Heart right ventricle (tissue), 16 donors: Measurements from ENCODE around the gene SRP72. TPM values are rescaled to one million over a fixed set of nuclear protein-coding genes. Genes with fewer than 3 reads are reported as not detected.

Source experiments
- ATAC-seq, 8 donors: fragments of 200-7000 bp; cut with Tn5 transposase; one replicate each; pipeline ENCODE4 v1.9.1; 2020; ENCODE audit warnings: mild to moderate bottlenecking in 8 of 8, moderate library complexity in 8 of 8, moderate number of reproducible peaks in 1 of 8
- DNase-seq, 2 donors: peaks; one replicate each; pipeline ENCODE4 v3.0.0-alpha.2; 2020
- H3K27ac ChIP-seq, 10 donors: fragments of 200-600 bp; sonication (generic) in 2 of 10; one replicate each; pipeline versions ENCODE4 v1.5.0 to v1.8.0; 2020 to 2022; ENCODE audit warnings: mild to moderate bottlenecking in 3 of 10
- H3K27me3 ChIP-seq, 7 donors: fragments of 200-600 bp; one replicate each; pipeline ENCODE4 v1.8.0; 2021 to 2022; ENCODE audit warnings: mild to moderate bottlenecking in 2 of 7
- H3K36me3 ChIP-seq, 9 donors: fragments of 200-600 bp; sonication (generic) in 1 of 9; one replicate each; pipeline versions ENCODE4 v1.5.0 to v1.8.0; 2020 to 2022; ENCODE audit warnings: mild to moderate bottlenecking in 2 of 9
- H3K4me1 ChIP-seq, 9 donors: fragments of 200-600 bp; sonication (generic) in 1 of 9; one replicate each; pipeline versions ENCODE4 v1.5.0 to v1.8.0; 2020 to 2022; ENCODE audit warnings: mild to moderate bottlenecking in 4 of 9
- H3K4me3 ChIP-seq, 10 donors: fragments of 200-600 bp; sonication (generic) in 2 of 10; one replicate each; pipeline versions ENCODE4 v1.5.0 to v1.8.0; 2020 to 2022; ENCODE audit warnings: mild to moderate bottlenecking in 7 of 10, moderate library complexity in 2 of 10
- H3K9me3 ChIP-seq, 11 donors: fragments of 200-600 bp in 10 of 11; sonication (generic) in 2 of 11; one replicate each; pipeline versions ENCODE4 v1.5.0 to v1.8.0; 2013 to 2022; ENCODE audit warnings: mild to moderate bottlenecking in 2 of 11, control low read depth in 1 of 11, moderate library complexity in 1 of 11
- CTCF ChIP-seq, 9 donors: fragments of 200-600 bp; sonication (generic) in 2 of 9; IDR thresholded peaks; one replicate each; pipeline versions ENCODE4 v1.5.0 to v1.8.0; 2021 to 2022; ENCODE audit warnings: antibody characterized with exemption in 9 of 9, mild to moderate bottlenecking in 5 of 9, moderate library complexity in 1 of 9
- WGBS, 2 donors: extraction: QIAGEN DNeasy Blood & Tissue Kit; methylation state at CpG; one replicate each; pipeline ENCODE4 v1.1.7; 2013; ENCODE audit warnings: inconsistent platforms in 1 of 2; 5-methylcytosine and 5-hydroxymethylcytosine counted together
- intact Hi-C, 10 donors: fragments of 100-400 bp; cut with DNase I; formaldehyde crosslinking; loops; one replicate each; pipeline versions ENCODE4 v1.11.1 to v1.14.2; 2022
- polyA plus RNA-seq, 2 donors: library from polyadenylated mRNA; stranded (reverse); fragments of 200-250 nt; gene quantifications; one replicate each; pipeline ENCODE4 v1.2.3, GENCODE V29; 2013
- total RNA-seq, 10 donors: library from RNA; stranded (reverse); fragmentation: NEBNext Ultra II Directional in 3 of 10; extraction: Animal tissue kit (Norgen Biotek cat#: 25700) in 3 of 10; gene quantifications; one replicate each; pipeline versions ENCODE4 v1.2.1 to v1.2.4, GENCODE V29; 2021 to 2023
- donor health status: Arrhythmogenic right ventricular cardiomyopathy.
- donor health status: ischemic (EF 13 %, LVEDD 7.1; RV severe dilation, severe dysfunction).
- donor health status: healthy with polysubstance abuse.
- donor health status: DM: no; HTN: yes; CAD: no.
- donor health status: DM: no; HTN: no; CAD: no.
- donor health status: ischemic (EF 25% LVEDD 6.9; RV normal size, moderate dysfunction).
- donor health status: ischemic (EF 25% LVEDD 5.7; RV mildly dilated, moderate dysfunction).
- donor health status: healthy.
- donor health status: DM: yes; HTN: yes; CAD: no.
- donor health status: Ischemic cardiomyopathy.
- donor health status: ischemic (EF 35%, LVEDD 5.7; RV mildly dilated, moderate dysfunction).
- donor health status: nonischemic (EF 11% LVEDD 7.7; RV severe dilation, severe dysfunction).
- donor health status: DM: yes; HTN: yes; CAD: no.
- donor health status: PGD.
- donor health status: ischemic (EF 29% LVEDD 5.4; RV normal size, mild dysfunction).
- donor health status: nonischemic (EF 23%, LVEDD 6.1; RV moderate dilation, normal function).

The SRP72 gene
- total and polyA plus RNA-seq, 12 donors = 22.8 to 54.5 (median 40.6) TPM

DNA sequence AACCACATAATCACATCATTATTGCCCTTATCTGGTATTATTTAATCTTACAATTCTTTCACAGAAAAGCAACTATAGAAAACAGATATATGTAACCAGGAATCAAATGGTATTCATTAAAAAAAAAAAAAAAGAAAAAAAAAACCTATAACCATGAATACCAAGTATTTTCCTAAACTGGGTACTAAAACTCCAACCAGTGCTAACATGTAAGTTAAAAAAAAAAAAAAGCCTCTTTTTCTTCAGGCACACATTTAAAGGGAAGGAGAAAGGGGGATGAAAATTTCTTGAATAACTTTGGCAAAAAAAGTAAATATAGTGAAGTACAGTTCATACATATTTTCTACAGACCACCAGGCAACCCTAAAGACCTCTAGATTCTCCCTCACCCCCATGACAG is 34.1 kb upstream of the SRP72 start:
- intact Hi-C loops = loop anchor here in 1 of 10 donors (10.0 kb wide), 1 partner anchor 102 kb away; a partner anchor contains a TSS

DNA sequence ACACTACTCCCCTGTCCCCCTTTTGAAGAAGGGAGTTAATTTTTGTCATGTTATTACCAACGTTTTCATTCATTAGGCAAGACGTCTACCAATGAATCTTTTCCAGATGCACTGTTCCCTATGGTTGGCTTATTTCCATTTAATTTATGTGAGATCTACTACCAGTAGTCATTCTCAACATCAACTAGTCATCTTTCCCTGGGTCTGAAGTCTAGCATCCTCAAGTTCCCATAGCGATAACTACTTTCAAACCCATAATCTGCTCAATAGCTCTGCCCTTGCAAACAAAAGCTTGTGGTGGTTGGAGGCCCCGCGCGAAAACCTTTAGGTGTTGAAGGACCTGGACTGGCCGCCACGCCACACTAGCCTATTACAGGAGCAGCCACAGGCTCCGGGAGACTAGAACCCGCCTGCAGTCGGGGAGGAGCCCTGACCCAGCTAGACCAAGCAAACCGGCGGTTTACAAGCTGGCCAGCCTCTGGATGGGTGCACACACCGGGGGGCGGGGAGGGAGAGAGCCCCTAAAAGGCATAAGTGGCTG is 32.7 kb upstream of the SRP72 start:
- WGBS, 2 donors = 2 to 3% methylated on average over 15 of the region's 15 CpGs
- intact Hi-C loops = loop anchor here in 5 of 10 donors (1.0 to 10.0 kb wide), 7 partner anchors 38 to 543 kb away; partner anchors contain the start of genes AASDH (in 4 of the 5), NOA1 (in 1 of the 5) and POLR2B (in 1 of the 5)
- no peak for TF ChIP-seq CTCF (IDR thresholded peaks at IDR 0.05)
- H3K9me3 ChIP-seq = no peaks in the 10 kb centered on the region
- no peaks in the 10 kb centered on the region for H3K36me3 ChIP-seq
- ATAC-seq (peak in 6 of 8 donors; percentile 1 to 26 (median 16)), DNase-seq (peak; percentile 13 to 40)
- no peaks in the 10 kb centered on the region for H3K27me3 ChIP-seq
- peak overlapping the region; percentile 55 to 83 (median 73) for H3K4me3 ChIP-seq
- peaks cover 0 to 27% (median 18%) of the 10 kb centered on the region in 9 donors for H3K4me1 ChIP-seq
- H3K27ac ChIP-seq = peak overlapping the region in 9 of 10 donors; percentile 84 to 99 (median 93)

More for the DNA sequence above, 34.1 kb upstream of the SRP72 start:
- Histone ChIP-seq H3K4me1 (peaks cover 0 to 27% (median 18%) of the 10 kb centered on the region in 9 donors), H3K27me3 (no peaks in the 10 kb centered on the region), H3K36me3 (no peaks in the 10 kb centered on the region), H3K9me3 (no peaks in the 10 kb centered on the region), H3K4me3 (no peak overlapping the region), H3K27ac (no peak overlapping the region)
- TF ChIP-seq CTCF (IDR thresholded peaks at IDR 0.05) = no peak
- DNase-seq = no peak
- ATAC-seq = no peak

GRCh38 chr4:56435140-56435926 is 32.1 kb upstream of the SRP72 start, which contains the start of gene PPAT:
Gene PPAT (minus strand): TSS chr4:56435615. CDS start chr4:56435477, 138 bp downstream.
- peak within 1 kb of the TSS; percentile 55 to 83 (median 73) for H3K4me3 ChIP-seq
- H3K27ac ChIP-seq = peak within 1 kb of the TSS; percentile 72 to 99 (median 91)
- intact Hi-C loops = loop anchor here in 5 of 10 donors (1.0 to 10.0 kb wide), 7 partner anchors 37 to 542 kb away; partner anchors contain the start of genes AASDH (in 4 of the 5), NOA1 (in 1 of the 5) and POLR2B (in 1 of the 5)
- peak in 8 of 9 donors; percentile 22 to 65 (median 46) for TF ChIP-seq CTCF (IDR thresholded peaks at IDR 0.05)
- no peaks in the 10 kb centered on the region for H3K27me3 ChIP-seq
- no peaks in the 10 kb centered on the region for H3K9me3 ChIP-seq
- DNase-seq (peak; percentile 97 to 98), ATAC-seq (peak; percentile 96 to 99 (median 97))
- H3K36me3 ChIP-seq = no peaks in the 10 kb centered on the region
- H3K4me1 ChIP-seq = peaks cover 0 to 27% (median 18%) of the 10 kb centered on the region in 9 donors
- WGBS, 2 donors = 0% methylated on average over 59 to 61 of the region's 61 CpGs

DNA sequence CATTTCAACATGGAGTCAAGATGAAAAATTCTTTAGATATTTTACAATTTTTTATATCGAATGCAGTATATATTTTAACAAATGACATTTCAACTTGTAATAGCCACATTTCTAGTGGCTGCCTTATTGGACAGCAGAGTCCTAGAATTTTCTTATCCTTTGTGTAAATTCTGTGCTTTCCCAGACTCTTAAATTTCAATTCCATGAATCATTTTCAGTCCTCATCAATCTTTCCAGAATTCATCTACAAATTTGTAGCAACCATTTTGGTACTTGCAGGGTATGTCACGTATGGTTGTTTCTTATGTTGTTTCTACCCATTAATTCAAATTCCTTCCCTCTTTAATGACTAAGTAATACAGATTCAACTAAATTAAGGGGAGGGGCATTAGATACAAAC is 28.7 kb upstream of the SRP72 start:
- Histone ChIP-seq H3K27ac (no peak overlapping the region), H3K27me3 (no peaks in the 10 kb centered on the region), H3K36me3 (peaks cover 0 to 23% (median 0%) of the 10 kb centered on the region in 9 donors), H3K4me3 (no peak overlapping the region), H3K9me3 (no peaks in the 10 kb centered on the region), H3K4me1 (peaks cover 0 to 26% (median 18%) of the 10 kb centered on the region in 9 donors)
- intact Hi-C loops = loop anchor here in 4 of 10 donors (5.0 to 10.0 kb wide), 5 partner anchors 34 to 539 kb away; partner anchors contain the start of genes AASDH (in 2 of the 4), NOA1 (in 1 of the 4) and POLR2B (in 1 of the 4)
- 95 to 96% methylated on average over 2 of the region's 2 CpGs for WGBS, 2 donors
- TF ChIP-seq CTCF (IDR thresholded peaks at IDR 0.05) = no peak
- no peak for ATAC-seq
- no peak for DNase-seq
